K562 (cell line): Measurements from ENCODE around the gene PNCK. TPM values are rescaled to one million over a fixed set of nuclear protein-coding genes. Genes with fewer than 3 reads are reported as not detected.

Experiments
- ATAC-seq: fragments of 200-7000 bp; cut with Tn5 transposase; 3 replicates; pipeline ENCODE4 v1.9.1; 2020; ENCODE audit warnings: moderate library complexity
- BruUV-seq: library from RNA; stranded (reverse); fragments of 400-500 nt; replicated peaks from 2 replicates; lab custom pipeline; 2021; lab: Mats Ljungman, UMichigan
- CTCF ChIA-PET: fragments of 300-600 bp; formaldehyde crosslinking; extraction: SDS; loops from one replicate; lab custom pipeline; 2021; ENCODE audit warnings: low intra/inter-chr PET ratio; lab: Yijun Ruan, JAX
- POLR2A ChIA-PET: fragments of 300-600, 350-650 bp; sonication (Branson Sonifier 250); formaldehyde crosslinking; extraction: SDS; loops from one replicate; lab custom pipeline; 2021; ENCODE audit warnings: antibody characterized with exemption, inconsistent platforms; lab: Yijun Ruan, JAX
- DNase-seq, 4 experiments: peaks; one replicate each; pipeline versions ENCODE4 v3.0.0 to v3.0.0-alpha.2; 2011 to 2018; ENCODE audit warnings: low spot score in 3 of 4, mixed read lengths in 3 of 4; ENCODE audit errors: extremely low read depth in 1 of 4
- FAIRE-seq: peaks from 2 replicates; lab custom pipeline; 2011; peaks lifted over from hg19 to GRCh38; lab: Jason Lieb, UNC
- H2AFZ ChIP-seq: 2 replicates; pipeline ENCODE4 v1.6.0; 2011; ENCODE audit warnings: low read depth, low read length, control low read depth, inconsistent platforms
- H3K27ac ChIP-seq: fragments of 200-600 bp; 3 replicates; pipeline ENCODE4 v1.8.0; 2011; ENCODE audit warnings: low read depth, mild to moderate bottlenecking, control low read depth, inconsistent platforms, low read length, moderate library complexity, mixed read lengths; ENCODE audit errors: extremely low read depth
- H3K27me3 ChIP-seq, 2 experiments: fragments of 300-600 bp in 1 of 2; 2 replicates in 1 of 2; 3 replicates in 1 of 2; pipeline versions ENCODE4 v1.6.0 to v1.8.0; 2011; ENCODE audit warnings: inconsistent platforms in 2 of 2, low read length in 2 of 2, mild to moderate bottlenecking in 1 of 2, mixed read lengths in 1 of 2, moderate library complexity in 1 of 2; ENCODE audit not compliant: control insufficient read depth in 2 of 2, insufficient read depth in 2 of 2
- H3K36me3 ChIP-seq: fragments of 300-600 bp; 3 replicates; pipeline ENCODE4 v1.8.0; 2011; ENCODE audit warnings: mild to moderate bottlenecking, low read length, inconsistent platforms; ENCODE audit not compliant: control insufficient read depth, insufficient read depth
- H3K4me1 ChIP-seq, 2 experiments: fragments of 200-600 bp in 1 of 2; replicated peaks in 1 of 2; 2 replicates in 1 of 2; 3 replicates in 1 of 2; pipeline versions ENCODE4 v1.5.1 to v1.8.0; 2011; ENCODE audit warnings: inconsistent platforms in 2 of 2, low read length in 2 of 2, mild to moderate bottlenecking in 1 of 2, mixed read lengths in 1 of 2, moderate library complexity in 1 of 2; ENCODE audit not compliant: control insufficient read depth in 2 of 2, insufficient read depth in 2 of 2
- H3K4me2 ChIP-seq: 2 replicates; pipeline ENCODE4 v1.6.1; 2011; ENCODE audit warnings: low read length, control low read depth, inconsistent platforms, mixed read lengths; ENCODE audit not compliant: insufficient read depth
- H3K4me3 ChIP-seq: fragments of 200-600 bp; sonication (generic), shearing (Covaris generic); 2 replicates; pipeline ENCODE4 v1.5.1; 2016; ENCODE audit warnings: control low read depth, inconsistent platforms
- H3K79me2 ChIP-seq: fragments of 200-600 bp; 3 replicates; pipeline ENCODE4 v1.8.0; 2011; ENCODE audit warnings: low read length, inconsistent platforms; ENCODE audit not compliant: control insufficient read depth, insufficient read depth
- H3K9ac ChIP-seq, 2 experiments: 2 replicates each; pipeline versions ENCODE4 v1.6.0 to v1.6.1; 2011; ENCODE audit warnings: low read depth in 2 of 2, low read length in 2 of 2, control low read depth in 1 of 2, inconsistent platforms in 1 of 2, mild to moderate bottlenecking in 1 of 2, mixed read lengths in 1 of 2; ENCODE audit not compliant: insufficient read depth in 1 of 2
- H3K9me1 ChIP-seq: one replicate; pipeline ENCODE4 v1.6.0; 2011; ENCODE audit warnings: inconsistent platforms, mild to moderate bottlenecking, low read length, moderate library complexity; ENCODE audit not compliant: control insufficient read depth, insufficient read depth
- H3K9me3 ChIP-seq: replicated peaks from 2 replicates; pipeline ENCODE4 v1.5.1; 2011; ENCODE audit warnings: low read depth, low read length, inconsistent platforms; ENCODE audit not compliant: control insufficient read depth, insufficient read depth
- H4K20me1 ChIP-seq: replicated peaks from 2 replicates; pipeline ENCODE4 v1.6.1; 2011; ENCODE audit warnings: low read length, inconsistent platforms, mixed read lengths; ENCODE audit not compliant: control insufficient read depth, insufficient read depth
- CEBPB ChIP-seq: fragments of 450-650 bp; IDR thresholded peaks from 2 replicates; pipeline ENCODE4 v1.6.1; 2016; ENCODE audit warnings: missing genetic modification characterization, missing compliant biosample characterization
- CEBPG ChIP-seq, 3 experiments: fragments of 200-800 bp in 1 of 3; sonication (Bioruptor generic) in 1 of 3; sonication (generic) in 1 of 3; formaldehyde crosslinking in 1 of 3; IDR thresholded peaks in 2 of 3; conservative IDR thresholded peaks in 1 of 3; 2 replicates each; pipeline versions ENCODE4 v1.6.1 to v1.8.0; 2016 to 2022; ENCODE audit warnings: missing compliant biosample characterization in 2 of 3, missing genetic modification characterization in 2 of 3, mild to moderate bottlenecking in 1 of 3, missing genetic modification reagents in 1 of 3
- ESRRA ChIP-seq: fragments of 450-650 bp; IDR thresholded peaks from 2 replicates; pipeline ENCODE4 v1.6.1; 2014; ENCODE audit warnings: low read depth, mild to moderate bottlenecking, moderate library complexity, borderline replicate concordance
- HNRNPLL ChIP-seq: fragments of 200-400 bp; formaldehyde crosslinking; IDR thresholded peaks from 2 replicates; pipeline ENCODE4 v1.6.1; 2017; ENCODE audit warnings: low read length, low read depth, mild to moderate bottlenecking; ENCODE audit not compliant: poor library complexity, severe bottlenecking
- SRF ChIP-seq, 2 experiments: fragments of 250-450, 450-650 bp in 1 of 2; sonication (Bioruptor Pico) in 1 of 2; sonication (generic) in 1 of 2; formaldehyde crosslinking; IDR thresholded peaks; 2 replicates each; pipeline versions ENCODE4 v1.5.0 to v1.5.1; 2020 to 2022; ENCODE audit warnings: mild to moderate bottlenecking in 1 of 2, missing genetic modification reagents in 1 of 2
- ZNF24 ChIP-seq: fragments of 450-650 bp; IDR thresholded peaks from 2 replicates; pipeline ENCODE4 v1.6.1; 2016
- WGBS: fragments of 100-300 bp; shearing (Covaris generic); methylation state at CpG from one replicate; pipeline ENCODE4 v1.1.6; 2016; ENCODE audit warnings: low coverage, mixed read lengths; ENCODE audit not compliant: insufficient coverage; ENCODE audit errors: missing lambda C conversion rate; 5-methylcytosine and 5-hydroxymethylcytosine counted together
- in situ Hi-C: fragments of 300-500 bp; cut with MboI; formaldehyde crosslinking; loops from 4 replicates; pipeline ENCODE4 v1.15.0; 2018; ENCODE audit warnings: inconsistent platforms, mixed read lengths
- intact Hi-C: fragments of 100-400 bp; cut with micrococcal nuclease; formaldehyde crosslinking; loops from 2 replicates; pipeline ENCODE4 v1.14.2; 2022
- polyA plus RNA-seq, 8 experiments: library from polyadenylated mRNA; depleted of rRNA in 4 of 8; stranded (reverse) in 5 of 8; unstranded in 3 of 8; fragments of >200 nt; fragmentation: Nextera tagmentation in 2 of 8; fragmentation: Illumina TruSeq in 1 of 8; extraction: Ambion mirVana in 2 of 8; extraction: Trizol in 1 of 8; gene quantifications; 2 replicates each; pipeline versions ENCODE4 v1.2.1 to v1.2.3, GENCODE V29; 2011 to 2014; ENCODE audit warnings: inconsistent platforms in 1 of 8, missing spikeins in 1 of 8
- total RNA-seq, 7 experiments: library from RNA; depleted of rRNA in 6 of 7; stranded (reverse); fragments of >200 nt in 6 of 7; fragmentation: Illumina TruSeq in 2 of 7; extraction: Trizol in 2 of 7; gene quantifications; 2 replicates each; pipeline versions ENCODE4 v1.2.1 to v1.2.3, GENCODE V29; 2011 to 2021; ENCODE audit warnings: low replicate concordance in 1 of 7
- TF ChIP-seq, protein P1 (sequence below): fragments of 450-650 bp; formaldehyde crosslinking; IDR thresholded peaks from 2 replicates; pipeline ENCODE4 v1.4.0; 2020; ENCODE audit warnings: mild to moderate bottlenecking, mixed read lengths

The PNCK gene
- total and polyA plus RNA-seq, 9 of the 15 experiments (the other 6 are each of a cell fraction or from before 2014, with no cell fraction given) = 0.13 to 7.5 (median 1.2) TPM; not detected in 1

DNA sequence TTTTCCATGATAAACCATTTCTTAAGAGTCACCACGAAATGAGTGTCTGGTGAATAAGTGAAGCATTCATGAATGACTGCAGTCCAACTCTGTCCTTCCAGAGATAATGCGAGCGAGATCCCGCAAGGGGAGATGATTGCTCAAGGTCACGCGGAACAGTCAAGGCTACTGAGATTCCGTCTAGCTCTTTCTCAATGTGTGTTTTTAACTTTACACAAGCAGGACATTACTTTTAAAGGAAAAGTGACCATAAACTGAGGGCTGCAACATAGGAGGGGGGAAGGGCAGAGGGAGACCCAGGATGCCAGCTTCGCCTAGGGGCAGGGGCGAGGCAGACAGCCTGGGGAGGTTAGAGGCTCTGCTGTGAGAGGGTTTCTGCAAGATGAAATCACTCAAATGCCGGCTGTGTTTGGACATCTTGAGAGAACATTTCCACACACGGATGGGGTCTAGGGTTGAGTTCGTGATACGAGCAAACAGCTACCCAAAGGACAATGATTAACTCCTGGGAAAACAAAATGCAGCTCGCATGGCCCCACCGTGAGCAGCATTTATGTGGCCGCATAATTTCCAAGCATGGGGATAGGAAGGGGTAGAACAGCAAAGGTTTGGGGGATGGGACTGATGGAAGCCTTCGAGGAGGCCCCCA is 50.8 kb downstream of the PNCK start:
- no peak overlapping the region for H2AFZ ChIP-seq
- 0% methylated on average over 8 of the region's 17 CpGs for WGBS
- peaks cover 17 to 56% of the 10 kb centered on the region in 2 experiments; a peak in 4 of 5 replicates for H3K27me3 ChIP-seq
- H3K36me3 ChIP-seq = no peaks in the 10 kb centered on the region
- H4K20me1 ChIP-seq = peaks cover 7% of the 10 kb centered on the region; the same call in 1 of the 2 replicates
- no peaks in the 10 kb centered on the region for H3K9me1 ChIP-seq
- no peak overlapping the region for H3K4me3 ChIP-seq
- H3K27ac ChIP-seq = no peak overlapping the region
- peaks cover 0 to 19% of the 10 kb centered on the region in 2 experiments; a peak in 2 of 5 replicates for H3K4me1 ChIP-seq
- in situ Hi-C loops = no loop called here
- DNase-seq (no peak), FAIRE-seq (no peak), ATAC-seq (no peak)
- ChIA-PET CTCF (no interaction called here), POLR2A (interaction anchor here (0.6 to 0.7 kb wide), 2 partner anchors 15 to 73 kb away, joined by 4 read pairs; no protein-coding TSS in a partner anchor)
- H3K4me2 ChIP-seq = no peak overlapping the region
- no peaks in the 10 kb centered on the region for H3K79me2 ChIP-seq
- H3K9ac ChIP-seq = no peak overlapping the region
- TF ChIP-seq SRF (CRISPR knock-in tag; IDR thresholded peaks at IDR 0.05) (no peak), CEBPG (CRISPR knock-in tag; IDR thresholded peaks at IDR 0.05) (no peak), CEBPG (tag; conservative IDR thresholded peaks at IDR 0.05 in 1 of 2, IDR thresholded peaks at IDR 0.05 in 1 of 2) (0 out of 4 replicates have a peak, but pooled peaks of 1 of the 2 experiments have one; percentile 17), HNRNPLL (no peak), CEBPB (tag) (0 out of 2 replicates have a peak, but pooled peaks have one; percentile 19), ESRRA (peak; percentile 28; the same call in 1 of the 2 replicates), ZNF24 (peak; percentile 51; the same call in 1 of the 2 replicates)
- TF ChIP-seq, protein P1, sequence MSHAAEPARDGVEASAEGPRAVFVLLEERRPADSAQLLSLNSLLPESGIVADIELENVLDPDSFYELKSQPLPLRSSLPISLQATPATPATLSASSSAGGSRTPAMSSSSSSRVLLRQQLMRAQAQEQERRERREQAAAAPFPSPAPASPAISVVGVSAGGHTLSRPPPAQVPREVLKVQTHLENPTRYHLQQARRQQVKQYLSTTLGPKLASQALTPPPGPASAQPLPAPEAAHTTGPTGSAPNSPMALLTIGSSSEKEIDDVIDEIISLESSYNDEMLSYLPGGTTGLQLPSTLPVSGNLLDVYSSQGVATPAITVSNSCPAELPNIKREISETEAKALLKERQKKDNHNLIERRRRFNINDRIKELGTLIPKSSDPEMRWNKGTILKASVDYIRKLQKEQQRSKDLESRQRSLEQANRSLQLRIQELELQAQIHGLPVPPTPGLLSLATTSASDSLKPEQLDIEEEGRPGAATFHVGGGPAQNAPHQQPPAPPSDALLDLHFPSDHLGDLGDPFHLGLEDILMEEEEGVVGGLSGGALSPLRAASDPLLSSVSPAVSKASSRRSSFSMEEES (CRISPR knock-in tag) = no peak
- BruUV-seq = no TSS peak
- intact Hi-C loops = no loop called here
- H3K9me3 ChIP-seq = no peaks in the 10 kb centered on the region
